SU-DHL-6 (cell line): ENCODE data around the gene CORO1A.
"Not testable (repeated sequence)": the region's sequence is repeated elsewhere in the genome, so short reads cannot be mapped to it uniquely, and the experiment has no call there.

Experiments used
- H2AFZ ChIP-seq: fragments of 200-600 bp; sonication (generic); 2 replicates; pipeline ENCODE4 v1.6.1; 2014; ENCODE audit warnings: low read depth, mild to moderate bottlenecking, moderate library complexity, mixed read lengths, antibody characterized with exemption, low read length; ENCODE audit not compliant: severe bottlenecking
- H3F3A ChIP-seq: fragments of 200-600 bp; shearing (Covaris generic); 2 replicates; pipeline ENCODE4 v1.6.0; 2016; ENCODE audit warnings: antibody characterized with exemption, mild to moderate bottlenecking; ENCODE audit not compliant: insufficient read depth
- H3K27ac ChIP-seq: fragments of 200-600 bp; sonication (generic); 2 replicates; pipeline ENCODE4 v1.5.1; 2016; ENCODE audit warnings: low read depth, mild to moderate bottlenecking, low read length, moderate library complexity, mixed read lengths
- H3K27me3 ChIP-seq: fragments of 200-600 bp; sonication (generic), shearing (Covaris generic); 2 replicates; pipeline ENCODE4 v1.6.0; 2014; ENCODE audit warnings: mild to moderate bottlenecking, low read length
- H3K36me3 ChIP-seq: fragments of 200-600 bp; sonication (generic); 2 replicates; pipeline ENCODE4 v1.6.1; 2014; ENCODE audit warnings: mild to moderate bottlenecking, low read length, mixed read lengths
- H3K4me2 ChIP-seq: fragments of 300-600, 200-600 bp; shearing (Covaris generic), sonication (generic); 2 replicates; pipeline ENCODE4 v1.6.0; 2014; ENCODE audit warnings: low read length, low read depth, mild to moderate bottlenecking; ENCODE audit not compliant: poor library complexity, severe bottlenecking
- H3K4me3 ChIP-seq: fragments of 200-600 bp; sonication (generic); 2 replicates; pipeline ENCODE4 v1.5.1; 2014; ENCODE audit warnings: antibody characterized with exemption, low read length, mild to moderate bottlenecking, mixed read lengths; ENCODE audit not compliant: insufficient read depth, poor library complexity, severe bottlenecking
- H3K79me2 ChIP-seq: fragments of 200-600 bp; sonication (generic); 2 replicates; pipeline ENCODE4 v1.6.1; 2014; ENCODE audit warnings: mild to moderate bottlenecking, low read length, moderate library complexity; ENCODE audit not compliant: insufficient read depth
- H3K9ac ChIP-seq: fragments of 200-600 bp; sonication (generic); 2 replicates; pipeline ENCODE4 v1.7.0; 2014; ENCODE audit warnings: mild to moderate bottlenecking, low read length
- H3K9me2 ChIP-seq: fragments of 200-600 bp; sonication (generic); replicated peaks from 2 replicates; pipeline ENCODE4 v1.6.1; 2014; ENCODE audit warnings: low read length; ENCODE audit not compliant: insufficient read depth
- H3K9me3 ChIP-seq: fragments of 200-600 bp; sonication (generic); 2 replicates; pipeline ENCODE4 v1.6.1; 2014; ENCODE audit warnings: low read length, mixed read lengths; ENCODE audit not compliant: insufficient read depth
- H4K20me1 ChIP-seq: fragments of 200-600 bp; sonication (generic); 2 replicates; pipeline ENCODE4 v1.6.1; 2014; ENCODE audit warnings: low read depth, mild to moderate bottlenecking, antibody characterized with exemption, low read length, moderate library complexity, mixed read lengths
- CTCF ChIP-seq: fragments of 200-600 bp; sonication (generic); IDR thresholded peaks from one replicate; pipeline ENCODE4 v1.5.1; 2017; ENCODE audit warnings: antibody characterized with exemption, mild to moderate bottlenecking, low read length, moderate library complexity; ENCODE audit not compliant: insufficient read depth, poor library complexity, severe bottlenecking
- EZH2phosphoT487 ChIP-seq: fragments of 200-600 bp; sonication (generic), shearing (Covaris generic); conservative IDR thresholded peaks from 2 replicates; pipeline ENCODE4 v1.6.1; 2018; ENCODE audit warnings: mild to moderate bottlenecking, antibody characterized with exemption, low read length, moderate library complexity, mixed read lengths

The CORO1A gene

GRCh38 chr16:30187556-30187865 lies 4.1 kb downstream of the CORO1A start:
- 0 out of 2 replicates have a peak overlapping the region, but pooled peaks have one; percentile 100 for H3K9ac ChIP-seq
- H3K4me3 ChIP-seq = no peak overlapping the region
- H3K27ac ChIP-seq = peak overlapping the region; percentile 98
- no peaks in the 10 kb centered on the region; the same call in 1 of the 2 replicates for H4K20me1 ChIP-seq
- peaks cover 16% of the 10 kb centered on the region for H3K36me3 ChIP-seq
- no peak overlapping the region for H2AFZ ChIP-seq
- no peaks in the 10 kb centered on the region for H3K27me3 ChIP-seq
- no peaks in the 10 kb centered on the region for H3K9me2 ChIP-seq
- TF ChIP-seq CTCF (no peak), EZH2phosphoT487 (no peak)
- peaks cover 15% of the 10 kb centered on the region for H3K79me2 ChIP-seq
- no peak overlapping the region for H3K4me2 ChIP-seq
- peaks cover 38% of the 10 kb centered on the region for H3F3A ChIP-seq
- H3K9me3 ChIP-seq = no peaks in the 10 kb centered on the region

- Histone ChIP-seq H3K4me2 (no peak overlapping the region), H3K27ac (peak overlapping the region; percentile 98; the same call in 1 of the 2 replicates), H3K9me3 (no peaks in the 10 kb centered on the region), H3K4me3 (no peak overlapping the region), H3K9ac (no peak overlapping the region), H4K20me1 (no peaks in the 10 kb centered on the region; the same call in 1 of the 2 replicates), H3K79me2 (peaks cover 15% of the 10 kb centered on the region), H3K9me2 (no peaks in the 10 kb centered on the region), H3K27me3 (no peaks in the 10 kb centered on the region), H3F3A (peaks cover 38% of the 10 kb centered on the region), H2AFZ (no peak overlapping the region), H3K36me3 (peaks cover 16% of the 10 kb centered on the region)
- TF ChIP-seq EZH2phosphoT487 (no peak), CTCF (no peak)
These were observed 4.7 kb downstream of the CORO1A start for GRCh38 chr16:30187971-30188561.

- not testable (repeated sequence) for H3K27ac ChIP-seq, H3K4me3 ChIP-seq, H3K9me2 ChIP-seq, H3K79me2 ChIP-seq, H2AFZ ChIP-seq, H3K9me3 ChIP-seq, H4K20me1 ChIP-seq, H3K4me2 ChIP-seq, H3K9ac ChIP-seq, H3K27me3 ChIP-seq, H3K36me3 ChIP-seq
- H3F3A ChIP-seq = peaks cover 20% of the 10 kb centered on the region
These were observed 7.8 kb downstream of the CORO1A start for GRCh38 chr16:30191158-30191557.

GRCh38 chr16:30193098-30193497 lies 9.7 kb downstream of the CORO1A start:
- not testable (repeated sequence) for H3F3A ChIP-seq, H3K27ac ChIP-seq, H3K4me3 ChIP-seq, H3K9ac ChIP-seq, H3K79me2 ChIP-seq, H3K9me3 ChIP-seq, H3K27me3 ChIP-seq, H2AFZ ChIP-seq, H3K36me3 ChIP-seq, H3K4me2 ChIP-seq, H3K9me2 ChIP-seq, H4K20me1 ChIP-seq

GRCh38 chr16:30193615-30194014 lies 10.2 kb downstream of the CORO1A start, which contains the start of the genes BOLA2B and SLX1A:
BOLA2B (minus strand) TSS chr16:30193666; CDS start chr16:30193595, 71 bp downstream.
SLX1A (plus strand) TSS chr16:30193875; CDS start chr16:30194085, 210 bp downstream.
- H3K27me3 ChIP-seq, H3K79me2 ChIP-seq, H3K36me3 ChIP-seq, H3K9me3 ChIP-seq, H2AFZ ChIP-seq, H3K9me2 ChIP-seq, H3F3A ChIP-seq, H3K4me3 ChIP-seq, H4K20me1 ChIP-seq, H3K9ac ChIP-seq, H3K27ac ChIP-seq: not testable (repeated sequence)
- H3K4me2 ChIP-seq = peak within 1 kb of the TSS; percentile 33

- H4K20me1 ChIP-seq, H3K27ac ChIP-seq, H3K27me3 ChIP-seq, H3K4me3 ChIP-seq, H3K9me2 ChIP-seq, H3F3A ChIP-seq, H3K79me2 ChIP-seq, H3K9ac ChIP-seq, H3K9me3 ChIP-seq, H2AFZ ChIP-seq, H3K36me3 ChIP-seq: not testable (repeated sequence)
- peak overlapping the region; percentile 33 for H3K4me2 ChIP-seq
These were observed 10.9 kb downstream of the CORO1A start for GRCh38 chr16:30194172-30194925.
